HepG2 (cell line): Measurements from ENCODE around the gene NCMAP. TPM values are rescaled to one million over a fixed set of nuclear protein-coding genes. Genes with fewer than 3 reads are reported as not detected.

Source experiments
- ATAC-seq: fragments of 200-7000 bp; cut with Tn5 transposase; 3 replicates; pipeline ENCODE4 v1.9.1; 2020; ENCODE audit warnings: mild to moderate bottlenecking, moderate library complexity
- BruUV-seq: library from RNA; stranded (reverse); fragments of 400-500 nt; replicated peaks from 2 replicates; lab custom pipeline; 2021; lab: Mats Ljungman, UMichigan
- CTCF ChIA-PET: fragments of 300-600 bp; formaldehyde crosslinking; extraction: SDS; loops from one replicate; lab custom pipeline; 2021; ENCODE audit warnings: low total read pairs, inconsistent platforms, low intra/inter-chr PET ratio; lab: Yijun Ruan, JAX
- POLR2A ChIA-PET: fragments of 350-600 bp; sonication (Branson Sonifier 250); formaldehyde crosslinking; loops from one replicate; lab custom pipeline; 2020; ENCODE audit warnings: antibody characterized with exemption, inconsistent platforms; lab: Yijun Ruan, JAX
- DNase-seq: peaks from one replicate; pipeline ENCODE4 v3.0.0-alpha.2; 2015; ENCODE audit warnings: low spot score
- FAIRE-seq: peaks from 3 replicates; lab custom pipeline; 2011; peaks lifted over from hg19 to GRCh38; lab: Jason Lieb, UNC
- H2AFZ ChIP-seq: one replicate; pipeline ENCODE4 v1.6.1; 2011; ENCODE audit warnings: low read length, inconsistent platforms
- H3K27ac ChIP-seq: fragments of 300-600 bp; 3 replicates; pipeline ENCODE4 v1.8.0; 2011; ENCODE audit warnings: mixed run types, mild to moderate bottlenecking, mixed read lengths, low read length, inconsistent platforms; ENCODE audit not compliant: insufficient read depth; ENCODE audit errors: extremely low read length
- H3K27me3 ChIP-seq, 2 experiments: fragments of 200-600 bp in 1 of 2; 2 replicates in 1 of 2; 3 replicates in 1 of 2; pipeline versions ENCODE4 v1.6.0 to v1.8.0; 2011; ENCODE audit warnings: low read length in 2 of 2, mild to moderate bottlenecking in 2 of 2, moderate library complexity in 2 of 2, inconsistent platforms in 1 of 2; ENCODE audit not compliant: insufficient read depth in 2 of 2, control insufficient read depth in 1 of 2
- H3K36me3 ChIP-seq, 2 experiments: fragments of 200-600 bp in 1 of 2; replicated peaks in 1 of 2; 2 replicates in 1 of 2; 3 replicates in 1 of 2; pipeline versions ENCODE4 v1.5.1 to v1.8.0; 2011; ENCODE audit warnings: low read length in 2 of 2, inconsistent platforms in 1 of 2; ENCODE audit not compliant: insufficient read depth in 2 of 2, control insufficient read depth in 1 of 2
- H3K4me1 ChIP-seq: 2 replicates; pipeline ENCODE4 v1.5.1; 2012; ENCODE audit warnings: low read length, inconsistent platforms; ENCODE audit not compliant: insufficient read depth
- H3K4me2 ChIP-seq: 2 replicates; pipeline ENCODE4 v1.6.0; 2011; ENCODE audit warnings: low read depth, low read length, inconsistent platforms
- H3K4me3 ChIP-seq, 3 experiments: fragments of 200-600 bp in 1 of 3; sonication (generic), shearing (Covaris generic) in 1 of 3; replicated peaks in 1 of 3; 2 replicates each; pipeline ENCODE4 v1.5.1; 2011 to 2016; ENCODE audit warnings: low read length in 3 of 3, inconsistent platforms in 2 of 3, low read depth in 2 of 3, mild to moderate bottlenecking in 2 of 3, control low read depth in 1 of 3, mixed read lengths in 1 of 3; ENCODE audit not compliant: insufficient read depth in 1 of 3
- H3K79me2 ChIP-seq: one replicate; pipeline ENCODE4 v1.6.1; 2011; ENCODE audit warnings: low read length, inconsistent platforms; ENCODE audit not compliant: insufficient read depth
- H3K9ac ChIP-seq: 2 replicates; pipeline ENCODE4 v1.6.0; 2011; ENCODE audit warnings: mild to moderate bottlenecking, low read depth, low read length, inconsistent platforms; ENCODE audit not compliant: insufficient read depth
- H3K9me3 ChIP-seq: 2 replicates; pipeline ENCODE4 v1.5.1; 2012; ENCODE audit warnings: mild to moderate bottlenecking, low read length
- H4K20me1 ChIP-seq: 2 replicates; pipeline ENCODE4 v1.6.0; 2011; ENCODE audit warnings: inconsistent platforms, mild to moderate bottlenecking, low read length, moderate library complexity; ENCODE audit not compliant: insufficient read depth
- HNF4A ChIP-seq: sonication (generic); formaldehyde crosslinking; IDR thresholded peaks from 2 replicates; pipeline ENCODE4 v1.4.0; 2020; ENCODE audit warnings: missing genetic modification reagents
- IRF2 ChIP-seq: IDR thresholded peaks from 2 replicates; pipeline ENCODE4 v1.6.1; 2018; ENCODE audit warnings: missing genetic modification reagents, missing compliant biosample characterization
- IRX3 ChIP-seq: sonication (generic); formaldehyde crosslinking; IDR thresholded peaks from 2 replicates; pipeline ENCODE4 v1.8.1; 2023; ENCODE audit warnings: mild to moderate bottlenecking, low read depth, missing genetic modification reagents, borderline replicate concordance
- KLF12 ChIP-seq: sonication (generic); formaldehyde crosslinking; IDR thresholded peaks from 2 replicates; pipeline ENCODE4 v1.4.0; 2020; ENCODE audit warnings: missing genetic modification reagents, borderline replicate concordance
- MAFK ChIP-seq, 2 experiments: IDR thresholded peaks in 1 of 2; conservative IDR thresholded peaks in 1 of 2; 2 replicates each; pipeline ENCODE4 v1.6.1; 2011; ENCODE audit warnings: improper control_type of control experiment in 2 of 2, low read length in 2 of 2
- MXI1 ChIP-seq: IDR thresholded peaks from 3 replicates; pipeline ENCODE4 v1.6.1; 2012; ENCODE audit warnings: low read depth, low read length, inconsistent platforms, borderline replicate concordance
- MYC ChIP-seq: sonication (generic); formaldehyde crosslinking; IDR thresholded peaks from 2 replicates; pipeline ENCODE4 v1.9.0; 2021; ENCODE audit warnings: missing genetic modification reagents, borderline replicate concordance
- POLR2A ChIP-seq, 2 experiments: IDR thresholded peaks; 2 replicates each; pipeline ENCODE4 v1.6.1; 2011; ENCODE audit warnings: low read depth in 2 of 2, low read length in 2 of 2, mild to moderate bottlenecking in 1 of 2, moderate library complexity in 1 of 2; ENCODE audit not compliant: insufficient read depth in 1 of 2
- TCF7 ChIP-seq: sonication (generic); IDR thresholded peaks from 2 replicates; pipeline ENCODE4 v1.6.1; 2016; ENCODE audit warnings: antibody characterized with exemption, low read depth
- ZNF652 ChIP-seq: IDR thresholded peaks from 2 replicates; pipeline ENCODE4 v1.6.1; 2016; ENCODE audit warnings: low read depth, borderline replicate concordance
- WGBS: methylation state at CpG from one replicate; pipeline ENCODE4 v1.1.6; 2017; ENCODE audit warnings: low lambda C conversion rate; 5-methylcytosine and 5-hydroxymethylcytosine counted together
- in situ Hi-C: cut with HindIII; loops from 2 replicates; pipeline ENCODE4 v1.10.0; 2017; ENCODE audit warnings: low pct_unique_long_range_greater_than_20kb; ENCODE audit not compliant: extremely low pct_ligation_motif_present
- intact Hi-C: fragments of 100-400 bp; cut with micrococcal nuclease; formaldehyde crosslinking; loops from one replicate; pipeline ENCODE4 v1.10.0; 2022; ENCODE audit not compliant: unreplicated experiment
- polyA plus RNA-seq, 8 experiments: library from polyadenylated mRNA; depleted of rRNA in 3 of 8; stranded (reverse) in 7 of 8; unstranded in 1 of 8; fragments of >200 nt; fragmentation: Illumina TruSeq in 4 of 8; extraction: Trizol in 4 of 8; gene quantifications; 2 replicates each; pipeline versions ENCODE4 v1.2.1 to v1.2.3, GENCODE V29; 2011 to 2016; ENCODE audit warnings: low read depth in 4 of 8, missing spikeins in 1 of 8, mixed read lengths in 1 of 8; ENCODE audit not compliant: insufficient read depth in 1 of 8
- total RNA-seq, 5 experiments: library from RNA; depleted of rRNA; stranded (reverse); fragments of >200 nt; fragmentation: Illumina TruSeq; extraction: Trizol; gene quantifications; 2 replicates each; pipeline ENCODE4 v1.2.3, GENCODE V29; 2016; ENCODE audit warnings: low read depth in 1 of 5
- TF ChIP-seq, protein P1 (sequence below): sonication (generic); formaldehyde crosslinking; IDR thresholded peaks from 2 replicates; pipeline ENCODE4 v1.8.1; 2023; ENCODE audit warnings: mild to moderate bottlenecking, inconsistent platforms, moderate library complexity, missing genetic modification reagents, borderline replicate concordance
- TF ChIP-seq, protein P2 (sequence below): sonication (generic); formaldehyde crosslinking; conservative IDR thresholded peaks from 2 replicates; pipeline ENCODE4 v1.8.0; 2022; ENCODE audit warnings: low read depth, missing genetic modification reagents
- TF ChIP-seq, protein P3 (sequence below): sonication (generic); formaldehyde crosslinking; IDR thresholded peaks from 2 replicates; pipeline ENCODE4 v1.4.0; 2020; ENCODE audit warnings: missing genetic modification reagents

Gene NCMAP
- total and polyA plus RNA-seq, 2 of the 13 experiments (the other 11 are each of a cell fraction or from before 2014, with no cell fraction given), result 2.7 to 20.0 TPM

DNA sequence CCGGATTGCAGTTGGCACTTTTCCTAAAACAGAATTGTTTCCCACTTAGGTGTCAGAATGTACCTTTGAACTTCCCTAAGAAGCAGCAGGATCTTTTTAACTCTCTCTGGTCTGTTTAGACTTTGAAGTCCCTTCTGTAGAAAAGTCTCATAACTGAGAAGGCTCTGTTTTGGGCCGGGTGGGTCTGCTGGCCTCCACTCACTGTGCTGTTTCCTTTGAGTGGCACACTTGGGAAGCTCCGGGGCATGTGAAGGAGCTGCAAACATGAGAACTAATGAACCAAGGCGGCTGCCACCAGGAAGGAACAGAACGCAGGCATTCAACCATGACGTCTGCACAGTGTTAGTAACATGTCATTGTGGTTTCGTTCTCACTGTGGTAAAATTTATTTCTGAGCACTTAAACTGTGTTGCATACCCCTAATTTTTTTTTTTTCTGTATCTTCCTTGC lies 19.5 kb upstream of the NCMAP start (continued):
- TF ChIP-seq, protein P1, sequence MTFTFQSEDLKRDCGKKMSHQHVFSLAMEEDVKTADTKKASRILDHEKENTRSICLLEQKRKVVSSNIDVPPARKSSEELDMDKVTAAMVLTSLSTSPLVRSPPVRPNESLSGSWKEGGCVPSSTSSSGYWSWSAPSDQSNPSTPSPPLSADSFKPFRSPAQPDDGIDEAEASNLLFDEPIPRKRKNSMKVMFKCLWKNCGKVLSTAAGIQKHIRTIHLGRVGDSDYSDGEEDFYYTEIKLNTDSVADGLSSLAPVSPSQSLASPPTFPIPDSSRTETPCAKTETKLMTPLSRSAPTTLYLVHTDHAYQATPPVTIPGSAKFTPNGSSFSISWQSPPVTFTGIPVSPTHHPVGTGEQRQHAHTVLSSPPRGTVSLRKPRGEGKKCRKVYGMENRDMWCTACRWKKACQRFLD (CRISPR knock-in tag), result no peak
- no peak for TF ChIP-seq MAFK (conservative IDR thresholded peaks at IDR 0.05 in 1 of 2, IDR thresholded peaks at IDR 0.05 in 1 of 2; ENCODE audit: low read length in 2 of 2)
- TF ChIP-seq ZNF652 (CRISPR knock-in tag), result peak; percentile 94
- TF ChIP-seq TCF7, result 0 out of 2 replicates have a peak, but pooled peaks have one; percentile 26
- TF ChIP-seq HNF4A (CRISPR knock-in tag), result peak; percentile 47; the same call in 1 of the 2 replicates
- no peak for TF ChIP-seq IRX3 (CRISPR knock-in tag)
- TF ChIP-seq, all 625 proteins: peak for 7

DNA sequence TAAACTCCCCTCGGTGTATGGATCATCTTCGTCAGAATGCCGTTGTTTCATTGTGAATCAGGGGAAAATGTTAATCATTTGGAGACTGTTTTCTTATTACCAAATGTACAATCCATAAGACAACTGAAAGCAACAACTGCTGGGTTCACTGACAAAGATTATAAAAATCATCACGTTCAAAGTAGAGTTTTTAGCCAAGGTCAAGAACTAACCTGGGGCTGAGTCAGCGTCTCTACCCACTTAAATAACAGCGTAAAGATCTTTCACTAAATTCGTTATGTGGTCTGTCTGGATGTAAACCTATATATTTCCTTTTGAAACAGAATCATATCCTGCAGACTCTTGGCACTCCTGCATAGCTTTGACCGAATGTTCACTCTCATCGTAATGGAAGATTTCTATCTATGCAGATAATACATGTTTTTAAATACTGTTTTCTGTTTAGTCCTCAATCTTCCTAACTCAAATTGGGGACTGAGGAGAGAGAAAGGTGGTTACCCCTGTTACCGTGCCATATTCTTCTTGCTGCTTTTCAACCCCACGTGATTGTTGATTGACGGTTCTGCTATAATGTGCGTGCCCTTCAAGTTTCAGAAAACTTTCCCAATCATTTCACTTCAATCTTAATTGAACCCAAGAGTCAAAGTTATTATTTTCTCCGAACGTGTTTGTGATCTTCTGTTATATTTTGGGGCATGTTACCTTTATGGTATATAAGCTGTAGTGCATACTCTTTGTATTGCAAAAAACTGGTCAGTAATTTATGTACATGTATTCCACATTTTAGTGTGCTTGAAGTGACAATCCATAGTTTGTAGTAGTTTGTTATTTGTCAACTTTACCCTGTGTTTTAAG lies 15.6 kb upstream of the NCMAP start:
- CTCF ChIA-PET, result interaction anchor here (1.9 kb wide), 1 partner anchor 47 kb away, joined by 8 read pairs; no protein-coding TSS in a partner anchor
- Histone ChIP-seq H3K9me3 (no peaks in the 10 kb centered on the region), H3K36me3 (peaks cover 0 to under 1% of the 10 kb centered on the region in 2 experiments; a peak in 1 of 5 replicates), H4K20me1 (no peaks in the 10 kb centered on the region), H3K9ac (no peak overlapping the region; the same call in 1 of the 2 replicates), H3K27ac (peak overlapping the region; percentile 94), H3K4me1 (peaks cover 77% of the 10 kb centered on the region), H3K27me3 (no peaks in the 10 kb centered on the region), H3K79me2 (no peaks in the 10 kb centered on the region), H3K4me2 (peak overlapping the region; percentile 74), H3K4me3 (peak overlapping the region in 1 of 3 experiments; percentile 36; a peak in 1 of 6 replicates), H2AFZ (no peak overlapping the region)
- ATAC-seq (no peak), FAIRE-seq (no peak), DNase-seq (no peak)
- BruUV-seq, result no TSS peak
- WGBS, result 49% methylated on average over 15 of the region's 15 CpGs
- in situ Hi-C loops (loop anchor here (10.0 kb wide), 1 partner anchor 95 kb away; no protein-coding TSS in a partner anchor), intact Hi-C loops (loop anchor here (5.0 kb wide), 1 partner anchor 97 kb away; no protein-coding TSS in a partner anchor)
- POLR2A ChIA-PET, result interaction anchor here (0.7 to 3.0 kb wide), 15 partner anchors 9 to 185 kb away, joined by 3 to 15 read pairs (median 5); partner anchors contain the start of genes NCMAP, NIPAL3 and RCAN3
- TF ChIP-seq KLF12, result no peak
- TF ChIP-seq, protein P2, sequence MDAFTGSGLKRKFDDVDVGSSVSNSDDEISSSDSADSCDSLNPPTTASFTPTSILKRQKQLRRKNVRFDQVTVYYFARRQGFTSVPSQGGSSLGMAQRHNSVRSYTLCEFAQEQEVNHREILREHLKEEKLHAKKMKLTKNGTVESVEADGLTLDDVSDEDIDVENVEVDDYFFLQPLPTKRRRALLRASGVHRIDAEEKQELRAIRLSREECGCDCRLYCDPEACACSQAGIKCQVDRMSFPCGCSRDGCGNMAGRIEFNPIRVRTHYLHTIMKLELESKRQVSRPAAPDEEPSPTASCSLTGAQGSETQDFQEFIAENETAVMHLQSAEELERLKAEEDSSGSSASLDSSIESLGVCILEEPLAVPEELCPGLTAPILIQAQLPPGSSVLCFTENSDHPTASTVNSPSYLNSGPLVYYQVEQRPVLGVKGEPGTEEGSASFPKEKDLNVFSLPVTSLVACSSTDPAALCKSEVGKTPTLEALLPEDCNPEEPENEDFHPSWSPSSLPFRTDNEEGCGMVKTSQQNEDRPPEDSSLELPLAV (CRISPR knock-in tag), result no peak
- TF ChIP-seq POLR2A (IDR thresholded peaks at IDR 0.05; ENCODE audit: insufficient read depth in 1 of 2, low read depth in 2 of 2, low read length in 2 of 2), result no peak
- TF ChIP-seq MXI1, result no peak
- TF ChIP-seq IRF2, result no peak
- TF ChIP-seq, protein P3, sequence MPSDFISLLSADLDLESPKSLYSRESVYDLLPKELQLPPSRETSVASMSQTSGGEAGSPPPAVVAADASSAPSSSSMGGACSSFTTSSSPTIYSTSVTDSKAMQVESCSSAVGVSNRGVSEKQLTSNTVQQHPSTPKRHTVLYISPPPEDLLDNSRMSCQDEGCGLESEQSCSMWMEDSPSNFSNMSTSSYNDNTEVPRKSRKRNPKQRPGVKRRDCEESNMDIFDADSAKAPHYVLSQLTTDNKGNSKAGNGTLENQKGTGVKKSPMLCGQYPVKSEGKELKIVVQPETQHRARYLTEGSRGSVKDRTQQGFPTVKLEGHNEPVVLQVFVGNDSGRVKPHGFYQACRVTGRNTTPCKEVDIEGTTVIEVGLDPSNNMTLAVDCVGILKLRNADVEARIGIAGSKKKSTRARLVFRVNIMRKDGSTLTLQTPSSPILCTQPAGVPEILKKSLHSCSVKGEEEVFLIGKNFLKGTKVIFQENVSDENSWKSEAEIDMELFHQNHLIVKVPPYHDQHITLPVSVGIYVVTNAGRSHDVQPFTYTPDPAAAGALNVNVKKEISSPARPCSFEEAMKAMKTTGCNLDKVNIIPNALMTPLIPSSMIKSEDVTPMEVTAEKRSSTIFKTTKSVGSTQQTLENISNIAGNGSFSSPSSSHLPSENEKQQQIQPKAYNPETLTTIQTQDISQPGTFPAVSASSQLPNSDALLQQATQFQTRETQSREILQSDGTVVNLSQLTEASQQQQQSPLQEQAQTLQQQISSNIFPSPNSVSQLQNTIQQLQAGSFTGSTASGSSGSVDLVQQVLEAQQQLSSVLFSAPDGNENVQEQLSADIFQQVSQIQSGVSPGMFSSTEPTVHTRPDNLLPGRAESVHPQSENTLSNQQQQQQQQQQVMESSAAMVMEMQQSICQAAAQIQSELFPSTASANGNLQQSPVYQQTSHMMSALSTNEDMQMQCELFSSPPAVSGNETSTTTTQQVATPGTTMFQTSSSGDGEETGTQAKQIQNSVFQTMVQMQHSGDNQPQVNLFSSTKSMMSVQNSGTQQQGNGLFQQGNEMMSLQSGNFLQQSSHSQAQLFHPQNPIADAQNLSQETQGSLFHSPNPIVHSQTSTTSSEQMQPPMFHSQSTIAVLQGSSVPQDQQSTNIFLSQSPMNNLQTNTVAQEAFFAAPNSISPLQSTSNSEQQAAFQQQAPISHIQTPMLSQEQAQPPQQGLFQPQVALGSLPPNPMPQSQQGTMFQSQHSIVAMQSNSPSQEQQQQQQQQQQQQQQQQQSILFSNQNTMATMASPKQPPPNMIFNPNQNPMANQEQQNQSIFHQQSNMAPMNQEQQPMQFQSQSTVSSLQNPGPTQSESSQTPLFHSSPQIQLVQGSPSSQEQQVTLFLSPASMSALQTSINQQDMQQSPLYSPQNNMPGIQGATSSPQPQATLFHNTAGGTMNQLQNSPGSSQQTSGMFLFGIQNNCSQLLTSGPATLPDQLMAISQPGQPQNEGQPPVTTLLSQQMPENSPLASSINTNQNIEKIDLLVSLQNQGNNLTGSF, result no peak
- TF ChIP-seq MYC (CRISPR knock-in tag), result no peak
